Pulmonary artery endothelial cell (primary cell): Measurements from ENCODE around the gene PIAS2. TPM values are rescaled to one million over a fixed set of nuclear protein-coding genes. Genes with fewer than 3 reads are reported as not detected.
"Not testable (repeated sequence)": the region's sequence is repeated elsewhere in the genome, so short reads cannot be mapped to it uniquely, and the experiment has no call there.

ENCODE experiments used
- DNase-seq: peaks from one replicate; pipeline ENCODE4 v3.0.0-alpha.2; 2011; ENCODE audit warnings: low read depth, low spot score
- total RNA-seq: library from RNA; depleted of rRNA; stranded (reverse); fragments of >200 nt; gene quantifications from 2 replicates; pipeline ENCODE4 v1.2.3, GENCODE V29; 2014

Gene PIAS2
- total RNA-seq, result 12.7 and 17.2 TPM in 2 replicates

DNA sequence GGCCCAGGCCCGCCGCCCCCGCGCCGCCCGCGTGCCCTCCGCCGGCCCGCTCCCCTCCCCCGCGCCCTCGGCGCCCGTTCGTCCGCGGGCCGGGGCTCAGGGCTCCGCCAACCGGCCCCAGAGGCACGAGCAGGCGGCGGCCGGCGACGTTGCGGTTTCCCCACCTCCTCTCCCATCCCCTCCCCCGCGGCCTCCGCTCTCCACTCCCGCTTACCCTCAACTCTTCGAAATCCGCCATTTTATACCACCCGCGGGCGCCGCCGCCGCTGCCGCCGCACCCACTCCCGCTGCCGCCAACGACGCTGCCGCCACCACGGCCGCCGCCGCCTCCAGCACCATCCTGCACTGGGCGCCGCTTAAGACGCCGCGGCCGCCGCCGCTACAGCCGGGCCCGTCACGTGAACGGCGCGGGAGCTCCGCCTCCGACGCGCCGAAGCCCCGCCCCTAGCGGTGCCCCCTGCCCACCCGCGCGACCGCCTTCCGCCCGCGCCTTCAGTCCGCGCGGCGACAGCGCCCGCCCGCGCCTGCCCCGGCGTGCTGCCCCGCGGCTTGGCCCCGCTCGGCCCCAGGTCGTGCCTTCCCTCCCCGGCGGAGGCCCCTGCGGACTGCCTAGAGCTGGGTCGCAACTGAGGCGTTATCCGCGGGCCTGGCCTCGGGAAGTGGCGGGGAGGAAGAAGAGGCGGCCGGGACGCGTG, at the start of gene PIAS2, which contains the start of gene KATNAL2:
PIAS2 (minus strand) TSS at position 400 of the 695 bp plus-strand sequence; CDS start at position 238, 162 bp downstream.
KATNAL2 (plus strand) TSS at position 495 of the 695 bp plus-strand sequence. CDS start 29,271 bp downstream, outside the sequence.
- DNase-seq, result peak; percentile 22

DNA sequence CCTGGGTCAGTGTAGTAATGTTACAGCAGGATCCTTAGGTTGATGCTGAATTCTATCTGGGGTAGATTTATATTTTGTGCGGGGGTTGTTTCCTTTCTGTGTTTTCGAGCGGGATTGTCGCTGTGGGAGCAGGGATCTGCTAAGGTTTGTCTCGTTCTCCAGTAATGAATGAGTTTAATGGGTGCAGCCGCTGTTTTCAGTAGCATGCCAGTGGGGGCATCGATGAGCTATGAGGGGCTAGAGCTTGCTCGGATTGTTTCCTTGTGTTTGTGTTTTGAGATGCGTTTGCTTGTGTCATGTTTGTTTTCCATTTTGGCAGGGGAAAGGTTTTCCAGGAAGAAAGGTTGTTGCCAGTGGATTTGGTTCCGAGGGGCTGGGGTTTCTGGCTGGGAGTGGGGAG, 49.0 kb upstream of the PIAS2 start:
- not testable (repeated sequence) for DNase-seq

DNA sequence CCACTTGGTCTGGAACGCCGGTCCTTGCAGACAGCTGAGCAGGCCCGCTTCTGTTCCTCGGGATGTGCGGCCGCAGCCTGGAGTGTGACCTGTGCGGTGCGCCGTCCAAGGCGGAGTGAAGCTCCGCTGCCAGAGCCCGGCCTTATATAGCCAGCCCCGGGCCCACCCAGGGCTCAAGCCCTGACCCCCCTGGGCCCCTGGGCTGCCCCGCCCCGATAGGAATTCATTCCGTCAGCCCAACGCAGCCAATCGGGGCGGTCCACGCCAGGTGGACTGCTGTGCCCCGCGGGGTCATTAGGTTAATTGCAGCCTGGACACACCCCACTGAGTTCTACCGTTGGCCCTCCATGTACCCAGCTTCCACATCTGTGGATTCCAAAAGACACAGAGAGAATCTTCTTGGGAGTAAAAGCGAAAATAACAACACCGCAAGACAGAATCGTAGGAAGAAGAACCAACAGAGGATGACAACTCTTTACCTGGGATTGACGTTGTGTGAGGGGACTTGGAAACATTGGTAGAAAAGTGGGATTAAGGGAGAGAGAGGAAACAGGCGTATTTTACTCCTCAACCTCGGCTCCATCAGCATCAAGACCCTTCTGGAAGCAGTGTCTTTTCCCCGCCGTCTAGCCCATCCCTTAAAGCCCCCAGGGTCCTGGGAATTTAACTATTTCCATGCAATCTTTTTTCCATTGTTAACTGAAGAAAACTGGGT, 47.4 kb upstream of the PIAS2 start:
- not testable (repeated sequence) for DNase-seq

GRCh38 chr18:46963656-46964578, 46.6 kb upstream of the PIAS2 start:
- DNase-seq, result not testable (repeated sequence)

DNA sequence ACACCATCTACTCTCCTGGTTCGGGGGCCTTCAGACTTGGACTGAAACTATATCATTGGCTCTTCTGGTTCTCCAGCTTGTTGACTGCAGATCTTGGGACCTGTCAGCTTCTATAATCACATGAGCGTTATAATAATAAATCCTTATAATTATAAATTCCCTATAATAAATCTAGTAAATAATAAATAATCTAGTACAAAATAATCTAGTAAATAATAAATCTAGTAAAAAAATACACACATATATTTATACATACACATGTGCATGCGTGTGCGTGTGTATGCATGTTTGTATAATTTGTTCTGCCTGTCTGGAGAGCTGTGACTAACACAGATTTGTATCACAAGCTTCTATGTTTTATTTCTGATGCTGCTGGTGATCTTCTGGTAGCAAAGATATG, 40.9 kb upstream of the PIAS2 start:
- DNase-seq, result no peak

GRCh38 chr18:46953195-46953594, 35.9 kb upstream of the PIAS2 start:
- no peak for DNase-seq

DNA sequence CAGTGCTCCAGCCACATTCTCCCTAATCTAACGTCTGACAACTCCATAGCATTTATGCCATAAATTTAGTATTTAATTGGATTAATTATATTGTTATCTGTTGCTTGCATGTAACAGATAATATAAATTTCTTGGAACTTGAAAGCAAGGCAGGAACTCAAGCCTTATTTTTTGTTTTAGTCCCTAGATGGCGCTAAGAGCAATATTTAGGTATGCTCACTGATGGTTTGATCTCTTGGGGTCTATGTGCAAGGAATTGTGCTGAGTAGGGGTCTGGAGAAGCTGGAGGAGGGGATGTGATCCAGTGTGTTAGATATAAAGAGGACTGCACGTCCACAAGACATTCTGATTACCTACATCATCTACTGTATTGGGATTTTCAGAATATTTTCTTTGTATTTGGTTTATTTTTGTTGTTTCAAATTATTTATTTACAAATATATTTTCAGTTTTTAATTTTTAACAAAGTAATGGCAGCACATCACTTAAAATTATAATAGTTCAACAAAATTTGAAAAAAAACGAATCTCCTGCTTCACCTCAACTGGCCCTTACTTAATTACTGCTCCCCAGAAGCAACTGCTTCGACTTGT, 32.9 kb upstream of the PIAS2 start:
- no peak for DNase-seq

- DNase-seq, result peak; percentile 61
These were observed 29.5 kb upstream of the PIAS2 start for GRCh38 chr18:46946656-46947282.

DNA sequence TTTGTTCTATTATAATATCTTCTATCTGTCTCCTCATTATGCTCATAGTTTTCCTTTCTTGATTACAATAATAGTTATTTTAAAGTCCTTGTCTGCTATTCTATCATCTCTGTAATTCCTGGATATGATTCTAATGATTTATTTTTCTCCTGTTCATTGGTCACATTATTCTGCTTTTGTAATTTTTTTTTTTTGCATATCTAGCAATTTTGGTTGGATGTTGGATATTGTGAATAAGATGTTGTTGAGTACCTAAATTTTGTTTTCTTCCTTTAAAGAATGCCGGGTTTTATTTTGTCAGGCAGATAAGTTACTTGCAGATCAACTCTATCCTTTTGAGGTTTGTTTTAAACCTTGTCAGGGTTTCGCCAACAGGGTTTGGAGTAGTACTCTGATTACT, 25.3 kb upstream of the PIAS2 start:
- no peak for DNase-seq

GRCh38 chr18:46939998-46940571, 22.8 kb upstream of the PIAS2 start:
- no peak for DNase-seq

DNA sequence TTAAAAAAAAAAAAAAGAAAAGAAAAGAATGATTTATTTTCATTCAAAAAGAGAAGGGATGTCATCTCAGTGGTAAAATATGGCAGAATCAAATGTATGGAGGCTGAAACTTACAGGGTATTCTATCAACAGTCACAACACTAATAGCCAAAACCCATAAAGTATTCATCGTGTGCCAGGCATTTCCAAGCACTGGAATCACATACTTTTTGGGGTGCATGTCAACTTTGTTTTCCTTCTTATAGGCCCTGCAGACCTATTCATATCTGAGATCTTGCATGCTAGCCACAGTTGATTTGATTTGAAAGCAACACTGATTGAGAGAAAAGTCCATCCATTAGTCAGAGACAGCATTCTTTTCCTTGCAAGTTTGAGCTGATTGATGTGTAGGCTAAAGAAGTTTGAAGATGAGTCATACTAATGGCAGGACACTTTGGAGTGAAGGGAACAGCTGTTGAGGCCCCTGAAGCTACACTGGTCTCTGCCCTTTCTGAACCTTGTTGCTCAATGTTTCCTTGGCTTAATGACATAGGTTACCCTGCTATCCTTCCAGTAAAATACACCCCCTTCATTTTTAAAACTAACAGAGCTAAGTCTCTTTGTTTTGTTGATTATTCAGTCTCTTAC, 22.1 kb upstream of the PIAS2 start:
- no peak for DNase-seq

GRCh38 chr18:46920653-46921052, 3.3 kb upstream of the PIAS2 start:
- DNase-seq, result no peak

- no peak for DNase-seq
These were observed 2.8 kb upstream of the PIAS2 start for GRCh38 chr18:46920067-46920466.

GRCh38 chr18:46917803-46918600, 695 bp upstream of the PIAS2 start:
- DNase-seq, result no peak

DNA sequence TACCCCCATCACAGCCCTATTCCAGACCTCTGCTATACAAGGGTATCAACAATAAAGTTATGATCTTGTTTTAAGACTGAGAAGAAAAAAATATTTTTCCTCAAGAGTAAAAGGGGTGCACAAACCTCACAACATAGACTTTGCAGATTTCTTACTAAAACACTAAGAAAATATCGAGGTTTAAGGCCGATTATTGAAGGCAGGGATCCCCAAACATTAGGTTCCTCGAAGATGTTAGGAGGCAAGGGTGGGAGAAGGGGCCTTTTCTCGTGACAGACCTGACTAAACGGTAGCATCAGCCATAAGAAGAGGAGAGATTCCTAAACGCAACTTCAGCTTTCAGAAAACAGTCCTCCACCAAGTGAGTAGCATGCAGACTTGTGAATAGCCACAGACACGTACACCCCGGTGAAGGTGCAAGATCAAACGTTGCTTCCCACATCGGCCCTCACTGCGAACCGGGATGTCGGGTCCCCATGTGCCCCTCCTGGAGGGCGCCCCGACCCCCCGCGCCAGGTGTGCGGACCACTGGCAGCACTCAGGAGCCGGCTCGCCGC, 678 bp downstream of the PIAS2 start:
- DNase-seq, result no peak

DNA sequence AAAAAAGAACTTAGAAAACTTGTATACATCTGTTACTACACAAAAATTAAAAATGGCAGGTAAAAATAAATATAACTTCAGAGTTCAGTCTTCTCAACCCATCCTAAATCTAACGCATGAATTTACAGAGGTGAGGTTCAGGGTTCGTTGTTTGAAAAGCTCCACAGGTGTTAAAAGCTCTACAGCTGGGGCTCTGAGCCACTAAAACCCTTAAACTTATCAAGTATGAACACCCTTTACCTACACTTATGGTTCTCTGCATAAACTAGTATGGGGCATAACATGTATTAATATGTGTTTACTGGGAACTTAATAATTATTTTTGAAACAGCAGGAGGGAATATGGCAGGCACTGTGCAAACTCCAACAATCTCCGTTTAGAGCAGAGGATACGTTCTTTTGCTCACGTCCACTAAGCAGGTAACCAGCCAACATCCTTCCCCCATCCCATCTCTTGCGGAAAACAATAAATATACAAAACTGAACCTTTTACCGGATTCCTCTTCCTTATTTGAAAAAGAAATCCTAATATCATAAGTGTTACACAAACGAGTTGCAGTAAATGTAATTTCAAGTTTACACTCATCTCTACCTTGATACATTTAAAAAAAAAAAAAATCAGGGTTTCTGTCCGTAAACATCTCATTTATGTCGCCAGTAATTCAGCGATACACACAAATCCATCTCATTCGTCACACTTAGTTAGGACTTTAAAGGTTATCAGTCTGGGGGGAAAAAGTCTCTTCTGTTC, 1.3 kb downstream of the PIAS2 start:
- DNase-seq, result no peak

- no peak for DNase-seq
These were observed 6.5 kb downstream of the PIAS2 start for GRCh38 chr18:46910856-46911255.

DNA sequence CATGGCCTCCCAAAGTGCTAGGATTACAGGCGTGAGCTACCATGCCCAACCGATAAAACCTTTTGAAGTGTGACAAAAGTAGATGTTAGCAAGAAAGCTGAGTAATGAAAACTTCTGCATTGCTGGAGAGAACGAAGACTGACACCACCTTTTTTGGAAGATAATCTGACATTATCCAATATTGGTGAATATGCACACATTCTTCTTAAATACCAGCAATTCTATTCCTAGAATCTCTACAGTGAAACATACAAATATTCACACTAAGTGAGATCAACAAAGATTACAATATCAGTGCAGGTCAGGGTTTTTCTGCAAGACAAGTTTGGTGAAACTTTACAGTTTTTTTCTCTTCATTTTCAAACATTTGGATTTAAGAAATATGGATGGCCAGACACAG, 7.8 kb downstream of the PIAS2 start:
- DNase-seq, result no peak
